Measurements from ENCODE around the gene RAB20.

- no peak for TF ChIP-seq ATF3 (IDR thresholded peaks at IDR 0.05; ENCODE audit: insufficient read depth, low read depth, low read length)
- no peak for TF ChIP-seq CTCF (IDR thresholded peaks at IDR 0.05; ENCODE audit: control extremely low read depth in 1 of 3, insufficient read depth in 1 of 3, low read depth in 1 of 3, low read length in 3 of 3)
- TF ChIP-seq POLR2A (IDR thresholded peaks at IDR 0.05; ENCODE audit: control extremely low read depth in 1 of 2, low read depth in 2 of 2, low read length in 2 of 2), result no peak
- no peak for TF ChIP-seq JUN (IDR thresholded peaks at IDR 0.05; ENCODE audit: low read depth, low read length)
- TF ChIP-seq TAF7 (optimal IDR thresholded peaks at IDR 0.05; ENCODE audit: borderline replicate concordance, low read depth, low read length), result no peak
- TF ChIP-seq SRF (IDR thresholded peaks at IDR 0.05; ENCODE audit: low read depth, low read length), result no peak
Measured at GRCh38 chr13:110495881-110496280, 65.6 kb downstream of the RAB20 start.
